ENCODE data around the gene EIF1AX. TPM values are rescaled to one million over a fixed set of nuclear protein-coding genes. Genes with fewer than 3 reads are reported as not detected.
A peak's percentile ranks its signal among the peaks of the same experiment; 100 is the strongest.

Gene EIF1AX
- total and polyA plus RNA-seq, 2 experiments from 2014 or later: 30.6 to 56.9 TPM

GRCh38 chrX:20139966-20140365 lies 1.7 kb downstream of the EIF1AX start:
- Histone ChIP-seq H3K36me3 (peaks cover 7% of the 10 kb centered on the region), H3K9me3 (ENCODE audit: low read depth) (no peaks in the 10 kb centered on the region), H3K27me3 (no peaks in the 10 kb centered on the region), H3K4me1 (ENCODE audit: low read depth) (peaks cover 6% of the 10 kb centered on the region), H3K27ac (no peak overlapping the region), H3K4me3 (no peak overlapping the region)
- peak in 1 of 2 donors; percentile 28 for DNase-seq (ENCODE audit: low read depth in 1 of 2, low spot score in 1 of 2)
- TF ChIP-seq CTCF (IDR thresholded peaks at IDR 0.05; ENCODE audit: low read depth, low read length): no peak

DNA sequence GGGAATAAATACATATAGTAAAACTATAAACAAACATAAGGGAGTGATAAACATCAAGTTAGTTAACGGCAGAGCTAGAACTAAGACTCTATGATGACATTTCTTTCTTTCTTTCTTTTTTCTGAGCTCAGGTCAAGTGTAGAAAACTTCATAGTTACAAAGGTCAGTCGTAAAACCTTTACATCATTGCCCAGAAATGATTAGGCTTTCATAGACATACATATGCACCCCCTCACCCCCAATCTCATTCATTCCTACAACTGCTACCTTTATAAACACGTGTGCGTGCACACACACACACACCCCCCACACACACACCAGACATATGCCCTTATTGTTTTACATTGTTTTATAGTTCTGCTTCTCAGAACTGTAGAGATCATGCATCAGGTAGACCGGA lies 5.7 kb downstream of the EIF1AX start:
- no peak for DNase-seq (ENCODE audit: low read depth in 1 of 2, low spot score in 1 of 2)
- Histone ChIP-seq H3K9me3 (ENCODE audit: low read depth) (no peaks in the 10 kb centered on the region), H3K4me3 (no peak overlapping the region), H3K4me1 (ENCODE audit: low read depth) (peaks cover 6% of the 10 kb centered on the region), H3K27ac (no peak overlapping the region), H3K36me3 (peaks cover 16% of the 10 kb centered on the region), H3K27me3 (no peaks in the 10 kb centered on the region)
- no peak for TF ChIP-seq CTCF (IDR thresholded peaks at IDR 0.05; ENCODE audit: low read depth, low read length)

- no peak for TF ChIP-seq CTCF (IDR thresholded peaks at IDR 0.05; ENCODE audit: low read depth, low read length)
- no peak for DNase-seq (ENCODE audit: low read depth in 1 of 2, low spot score in 1 of 2)
- no peaks in the 10 kb centered on the region for H3K4me1 ChIP-seq (ENCODE audit: low read depth)
- H3K27me3 ChIP-seq: no peaks in the 10 kb centered on the region
- H3K4me3 ChIP-seq: no peak overlapping the region
- H3K9me3 ChIP-seq (ENCODE audit: low read depth): no peaks in the 10 kb centered on the region
- peaks cover 18% of the 10 kb centered on the region for H3K36me3 ChIP-seq
- H3K27ac ChIP-seq: no peak overlapping the region
Measured at GRCh38 chrX:20132666-20133065, 9.0 kb downstream of the EIF1AX start.

GRCh38 chrX:20130357-20130756 lies 11.3 kb downstream of the EIF1AX start:
- peaks cover 12% of the 10 kb centered on the region for H3K36me3 ChIP-seq
- no peak for DNase-seq (ENCODE audit: low read depth in 1 of 2, low spot score in 1 of 2)
- no peaks in the 10 kb centered on the region for H3K9me3 ChIP-seq (ENCODE audit: low read depth)
- no peak for TF ChIP-seq CTCF (IDR thresholded peaks at IDR 0.05; ENCODE audit: low read depth, low read length)
- no peaks in the 10 kb centered on the region for H3K4me1 ChIP-seq (ENCODE audit: low read depth)
- H3K4me3 ChIP-seq: no peak overlapping the region
- no peaks in the 10 kb centered on the region for H3K27me3 ChIP-seq
- H3K27ac ChIP-seq: no peak overlapping the region

GRCh38 chrX:20129547-20129946 lies 12.1 kb downstream of the EIF1AX start:
- H3K9me3 ChIP-seq (ENCODE audit: low read depth): no peaks in the 10 kb centered on the region
- no peak overlapping the region for H3K27ac ChIP-seq
- H3K4me3 ChIP-seq: no peak overlapping the region
- TF ChIP-seq CTCF (IDR thresholded peaks at IDR 0.05; ENCODE audit: low read depth, low read length): no peak
- peaks cover 12% of the 10 kb centered on the region for H3K36me3 ChIP-seq
- DNase-seq (ENCODE audit: low read depth in 1 of 2, low spot score in 1 of 2): no peak
- H3K4me1 ChIP-seq (ENCODE audit: low read depth): no peaks in the 10 kb centered on the region
- no peaks in the 10 kb centered on the region for H3K27me3 ChIP-seq

- Histone ChIP-seq H3K27me3 (no peaks in the 10 kb centered on the region), H3K36me3 (peaks cover 12% of the 10 kb centered on the region), H3K4me1 (ENCODE audit: low read depth) (no peaks in the 10 kb centered on the region), H3K27ac (no peak overlapping the region), H3K9me3 (ENCODE audit: low read depth) (no peaks in the 10 kb centered on the region), H3K4me3 (no peak overlapping the region)
- TF ChIP-seq CTCF (IDR thresholded peaks at IDR 0.05; ENCODE audit: low read depth, low read length): no peak
- DNase-seq (ENCODE audit: low read depth in 1 of 2, low spot score in 1 of 2): no peak
Measured at GRCh38 chrX:20128670-20129069, 13.0 kb downstream of the EIF1AX start.
